PC-9 (cell line): ENCODE results near the gene MACROD1. TPM values are rescaled to one million over a fixed set of nuclear protein-coding genes. Genes with fewer than 3 reads are reported as not detected.

ENCODE experiments used
- BruUV-seq: library from RNA; stranded (reverse); fragments of 400-500 nt; replicated peaks from 2 replicates; lab custom pipeline; 2021; lab: Mats Ljungman, UMichigan
- CTCF ChIA-PET: fragments of 300-600 bp; sonication (Branson Sonifier 250); formaldehyde crosslinking; loops from one replicate; lab custom pipeline; 2022; ENCODE audit warnings: antibody characterized with exemption; lab: Charles Lee
- POLR2A ChIA-PET: fragments of 300-600 bp; sonication (Branson Sonifier 250); formaldehyde crosslinking; loops from one replicate; lab custom pipeline; 2022; ENCODE audit warnings: antibody characterized with exemption; ENCODE audit not compliant: unreplicated experiment; lab: Charles Lee
- DNase-seq, 2 experiments: peaks; one replicate each; pipeline versions ENCODE4 v3.0.0 to v3.0.0-alpha.2; 2015 to 2022; ENCODE audit warnings: mixed read lengths in 1 of 2
- H2AFZ ChIP-seq: fragments of 200-600 bp; sonication (generic); 2 replicates; pipeline ENCODE4 v1.8.1; 2017; ENCODE audit warnings: antibody characterized with exemption
- H3F3A ChIP-seq: fragments of 200-600 bp; sonication (generic); 2 replicates; pipeline ENCODE4 v1.8.1; 2017; ENCODE audit warnings: antibody characterized with exemption, mild to moderate bottlenecking, low read depth; ENCODE audit not compliant: insufficient read depth
- H3K27ac ChIP-seq: fragments of 200-600 bp; sonication (generic); 2 replicates; pipeline ENCODE4 v1.6.1; 2016; ENCODE audit warnings: mixed run types
- H3K27me3 ChIP-seq: fragments of 200-600 bp; sonication (generic); 2 replicates; pipeline ENCODE4 v1.6.1; 2016; ENCODE audit warnings: low read depth, mixed run types; ENCODE audit not compliant: insufficient read depth
- H3K36me3 ChIP-seq: fragments of 200-600 bp; sonication (generic); 2 replicates; pipeline ENCODE4 v1.6.1; 2016; ENCODE audit warnings: low read depth, mixed run types
- H3K4me1 ChIP-seq: fragments of 200-600 bp; sonication (generic); replicated peaks from 2 replicates; pipeline ENCODE4 v1.6.1; 2016; ENCODE audit warnings: mixed run types; ENCODE audit not compliant: insufficient read depth
- H3K4me2 ChIP-seq: fragments of 200-600 bp; sonication (generic); 2 replicates; pipeline ENCODE4 v1.6.1; 2017; ENCODE audit warnings: mixed run types
- H3K4me3 ChIP-seq: fragments of 200-600 bp; sonication (generic); 2 replicates; pipeline ENCODE4 v1.6.1; 2016; ENCODE audit warnings: mixed run types
- H3K79me2 ChIP-seq: fragments of 200-600 bp; sonication (generic); 2 replicates; pipeline ENCODE4 v1.6.1; 2017; ENCODE audit warnings: low read depth, mixed run types
- H3K9me2 ChIP-seq: fragments of 200-600 bp; sonication (generic); 2 replicates; pipeline ENCODE4 v1.8.1; 2017; ENCODE audit warnings: mild to moderate bottlenecking; ENCODE audit not compliant: insufficient read depth
- H3K9me3 ChIP-seq: fragments of 200-600 bp; sonication (generic); 2 replicates; pipeline ENCODE4 v1.8.1; 2016; ENCODE audit warnings: low read depth; ENCODE audit not compliant: insufficient read depth
- H4K20me1 ChIP-seq: fragments of 200-600 bp; sonication (generic); 2 replicates; pipeline ENCODE4 v1.8.1; 2017; ENCODE audit not compliant: insufficient read depth
- EZH2 ChIP-seq: fragments of 200-600 bp; sonication (generic); IDR thresholded peaks from 2 replicates; pipeline ENCODE4 v1.8.0; 2017; ENCODE audit warnings: antibody characterized with exemption, low read depth
- intact Hi-C: fragments of 100-400 bp; cut with micrococcal nuclease; formaldehyde crosslinking; loops from one replicate; pipeline ENCODE4 v1.10.0; 2022; ENCODE audit not compliant: unreplicated experiment
- total RNA-seq: library from RNA; stranded (reverse); gene quantifications from 2 replicates; pipeline ENCODE4 v1.2.3, GENCODE V29; 2021
- TF ChIP-seq, protein P1 (sequence below): fragments of 200-600 bp; sonication (generic); conservative IDR thresholded peaks from 2 replicates; pipeline ENCODE4 v1.6.1; 2017; ENCODE audit warnings: mixed run types, antibody characterized with exemption, mild to moderate bottlenecking, moderate library complexity

The MACROD1 gene
- total RNA-seq, 1 experiment from 2014 or later: 41.0 TPM

DNA sequence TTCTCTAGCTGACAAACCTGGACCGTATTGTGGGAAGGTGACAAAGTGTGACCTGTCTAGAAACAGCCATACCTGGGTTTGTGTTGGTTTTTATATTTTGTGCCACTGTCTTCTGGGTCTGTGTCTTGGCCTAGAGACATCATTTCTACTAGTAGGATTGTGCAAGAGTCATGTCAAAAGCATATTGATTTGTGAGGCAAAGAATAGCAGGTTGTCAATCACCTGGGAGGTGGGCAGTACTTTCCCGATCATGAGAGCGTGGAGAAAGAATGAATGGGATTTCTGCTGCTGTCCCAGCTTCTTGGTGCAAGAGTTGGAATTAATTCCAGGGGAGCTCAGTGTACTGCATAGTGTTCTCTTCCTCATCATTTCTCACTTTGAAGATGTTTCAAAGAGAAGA is 35.6 kb upstream of the MACROD1 start:
- no peak for TF ChIP-seq EZH2
- TF ChIP-seq, protein P1, sequence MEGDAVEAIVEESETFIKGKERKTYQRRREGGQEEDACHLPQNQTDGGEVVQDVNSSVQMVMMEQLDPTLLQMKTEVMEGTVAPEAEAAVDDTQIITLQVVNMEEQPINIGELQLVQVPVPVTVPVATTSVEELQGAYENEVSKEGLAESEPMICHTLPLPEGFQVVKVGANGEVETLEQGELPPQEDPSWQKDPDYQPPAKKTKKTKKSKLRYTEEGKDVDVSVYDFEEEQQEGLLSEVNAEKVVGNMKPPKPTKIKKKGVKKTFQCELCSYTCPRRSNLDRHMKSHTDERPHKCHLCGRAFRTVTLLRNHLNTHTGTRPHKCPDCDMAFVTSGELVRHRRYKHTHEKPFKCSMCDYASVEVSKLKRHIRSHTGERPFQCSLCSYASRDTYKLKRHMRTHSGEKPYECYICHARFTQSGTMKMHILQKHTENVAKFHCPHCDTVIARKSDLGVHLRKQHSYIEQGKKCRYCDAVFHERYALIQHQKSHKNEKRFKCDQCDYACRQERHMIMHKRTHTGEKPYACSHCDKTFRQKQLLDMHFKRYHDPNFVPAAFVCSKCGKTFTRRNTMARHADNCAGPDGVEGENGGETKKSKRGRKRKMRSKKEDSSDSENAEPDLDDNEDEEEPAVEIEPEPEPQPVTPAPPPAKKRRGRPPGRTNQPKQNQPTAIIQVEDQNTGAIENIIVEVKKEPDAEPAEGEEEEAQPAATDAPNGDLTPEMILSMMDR: no peak
- intact Hi-C loops: no loop called here
- ChIA-PET CTCF (no interaction called here), POLR2A (interaction anchor here (0.6 kb wide), 1 partner anchor 16 kb away, joined by 16 read pairs; the partner anchor contains the start of gene STIP1)
- H3K4me3 ChIP-seq: no peak overlapping the region
- peaks cover 11% of the 10 kb centered on the region; the same call in 1 of the 2 replicates for H3K79me2 ChIP-seq
- H3K27ac ChIP-seq: no peak overlapping the region
- H3K27me3 ChIP-seq: no peaks in the 10 kb centered on the region
- H2AFZ ChIP-seq: no peak overlapping the region
- H3F3A ChIP-seq: peaks cover 94% of the 10 kb centered on the region
- H4K20me1 ChIP-seq: peaks cover 41% of the 10 kb centered on the region
- H3K4me1 ChIP-seq: 0 out of 2 replicates have a peak, but pooled peaks cover 4% of the 10 kb centered on the region
- H3K9me2 ChIP-seq: no peaks in the 10 kb centered on the region
- BruUV-seq: no TSS peak
- no peak overlapping the region for H3K4me2 ChIP-seq
- DNase-seq: no peak
- H3K36me3 ChIP-seq: peaks cover 38% of the 10 kb centered on the region
- H3K9me3 ChIP-seq: no peaks in the 10 kb centered on the region

DNA sequence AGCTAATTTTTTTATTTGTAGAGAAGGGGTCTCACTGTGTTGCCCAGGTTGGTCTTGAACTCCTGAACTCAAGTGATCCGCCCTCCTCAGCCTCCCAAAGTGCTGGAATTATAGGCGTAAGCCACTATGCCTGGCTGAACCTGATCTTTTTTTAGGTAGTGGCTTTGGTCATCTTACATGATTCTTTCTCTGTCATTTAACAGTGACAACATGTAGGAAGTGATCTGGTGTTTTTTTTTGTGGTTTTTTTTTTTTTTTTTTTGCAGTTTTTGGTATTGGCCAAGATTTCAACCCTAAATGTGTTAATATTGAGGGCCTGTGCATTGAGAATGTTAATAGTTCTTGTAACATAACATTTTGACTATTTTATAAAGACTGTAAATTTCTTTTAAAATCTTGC is 32.6 kb upstream of the MACROD1 start:
- no peak overlapping the region for H3K27ac ChIP-seq
- no peak overlapping the region for H3K4me3 ChIP-seq
- intact Hi-C loops: no loop called here
- ChIA-PET CTCF (no interaction called here), POLR2A (no interaction called here)
- H3K9me3 ChIP-seq: no peaks in the 10 kb centered on the region
- H3K9me2 ChIP-seq: no peaks in the 10 kb centered on the region
- no peaks in the 10 kb centered on the region for H3K4me1 ChIP-seq
- H3K79me2 ChIP-seq: peaks cover 24% of the 10 kb centered on the region
- BruUV-seq: no TSS peak
- H3K36me3 ChIP-seq: peaks cover 61% of the 10 kb centered on the region
- no peak for DNase-seq
- no peak overlapping the region for H3K4me2 ChIP-seq
- no peak overlapping the region for H2AFZ ChIP-seq
- TF ChIP-seq, protein P1: no peak
- no peak for TF ChIP-seq EZH2
- H3K27me3 ChIP-seq: no peaks in the 10 kb centered on the region
- H4K20me1 ChIP-seq: peaks cover 34% of the 10 kb centered on the region
- H3F3A ChIP-seq: peaks cover 88% of the 10 kb centered on the region

DNA sequence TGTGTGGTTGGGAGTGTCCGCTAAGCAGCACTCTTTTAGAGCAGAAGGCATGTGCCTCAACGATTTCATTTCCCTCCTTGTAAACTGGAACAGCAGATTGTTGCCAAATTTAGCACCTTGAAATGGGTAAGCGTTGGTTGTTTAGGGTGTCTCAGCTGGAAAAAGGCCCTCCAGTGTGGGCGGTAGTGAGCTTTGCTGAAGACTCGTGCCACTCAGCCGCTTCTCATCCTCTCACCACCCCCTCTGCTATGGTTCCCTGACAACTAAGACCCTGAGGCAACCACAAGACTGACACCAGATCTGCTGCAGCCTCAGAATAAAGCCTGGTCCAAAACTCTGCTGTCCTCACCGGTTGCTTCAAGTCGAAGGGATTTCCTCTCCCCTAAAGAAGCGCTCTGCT is 30.7 kb upstream of the MACROD1 start:
- Histone ChIP-seq H4K20me1 (peaks cover 25% of the 10 kb centered on the region), H3K79me2 (peaks cover 24% of the 10 kb centered on the region), H3F3A (peaks cover 84% of the 10 kb centered on the region), H3K36me3 (peaks cover 67% of the 10 kb centered on the region), H2AFZ (no peak overlapping the region), H3K27me3 (no peaks in the 10 kb centered on the region), H3K9me3 (no peaks in the 10 kb centered on the region), H3K9me2 (no peaks in the 10 kb centered on the region), H3K4me3 (no peak overlapping the region), H3K27ac (no peak overlapping the region), H3K4me2 (no peak overlapping the region), H3K4me1 (no peaks in the 10 kb centered on the region)
- DNase-seq: no peak
- intact Hi-C loops: no loop called here
- POLR2A ChIA-PET: no interaction called here
- TF ChIP-seq, protein P1: no peak
- no peak for TF ChIP-seq EZH2
- BruUV-seq: no TSS peak
- CTCF ChIA-PET: no interaction called here
